DOHH2 (cell line): Measurements from ENCODE around the gene SCNN1B.

Experiments
- H3F3A ChIP-seq: fragments of 200-600 bp; sonication (generic), shearing (Covaris generic); 2 replicates; pipeline ENCODE4 v1.6.0; 2016; ENCODE audit warnings: antibody characterized with exemption, mild to moderate bottlenecking; ENCODE audit not compliant: control insufficient read depth, insufficient read depth
- H3K27ac ChIP-seq: fragments of 200-600 bp; sonication (generic); 2 replicates; pipeline ENCODE4 v1.5.1; 2014; ENCODE audit warnings: low read depth, mild to moderate bottlenecking, low read length, moderate library complexity
- H3K27me3 ChIP-seq: fragments of 200-600 bp; sonication (generic); 2 replicates; pipeline ENCODE4 v1.6.1; 2014; ENCODE audit warnings: mild to moderate bottlenecking, low read length, mixed read lengths; ENCODE audit not compliant: control insufficient read depth
- H3K36me3 ChIP-seq: fragments of 200-600 bp; sonication (generic); 2 replicates; pipeline ENCODE4 v1.6.1; 2014; ENCODE audit warnings: mild to moderate bottlenecking, low read length, moderate library complexity, mixed read lengths; ENCODE audit not compliant: control insufficient read depth
- H3K4me1 ChIP-seq: fragments of 200-600 bp; sonication (generic); 2 replicates; pipeline ENCODE4 v1.6.1; 2014; ENCODE audit warnings: mild to moderate bottlenecking, low read length, mixed read lengths; ENCODE audit not compliant: control insufficient read depth
- H3K4me2 ChIP-seq: fragments of 200-600 bp; sonication (generic); 2 replicates; pipeline ENCODE4 v1.6.0; 2014; ENCODE audit warnings: mild to moderate bottlenecking, low read length, moderate library complexity
- H3K4me3 ChIP-seq: fragments of 200-600 bp; sonication (generic); 2 replicates; pipeline ENCODE4 v1.5.1; 2014; ENCODE audit warnings: mild to moderate bottlenecking, low read length, mixed read lengths
- H3K79me2 ChIP-seq: fragments of 200-600 bp; sonication (generic); 2 replicates; pipeline ENCODE4 v1.6.1; 2014; ENCODE audit warnings: mild to moderate bottlenecking, low read length, mixed read lengths; ENCODE audit not compliant: control insufficient read depth
- H3K9me2 ChIP-seq: fragments of 200-600 bp; sonication (generic); replicated peaks from 2 replicates; pipeline ENCODE4 v1.6.1; 2014; ENCODE audit warnings: mild to moderate bottlenecking, low read length, mixed read lengths; ENCODE audit not compliant: control insufficient read depth
- H3K9me3 ChIP-seq: fragments of 200-600 bp; sonication (generic); 2 replicates; pipeline ENCODE4 v1.6.1; 2014; ENCODE audit warnings: antibody characterized with exemption, low read length, mixed read lengths; ENCODE audit not compliant: control insufficient read depth, insufficient read depth
- H4K20me1 ChIP-seq: fragments of 200-600 bp; sonication (generic); 2 replicates; pipeline ENCODE4 v1.6.0; 2014; ENCODE audit warnings: low read depth, mild to moderate bottlenecking, antibody characterized with exemption, low read length, moderate library complexity; ENCODE audit not compliant: control insufficient read depth, insufficient read depth
- CTCF ChIP-seq: fragments of 200-600 bp; sonication (generic); IDR thresholded peaks from one replicate; pipeline ENCODE4 v1.5.1; 2014; ENCODE audit warnings: antibody characterized with exemption, mild to moderate bottlenecking, low read depth, low read length; ENCODE audit not compliant: poor library complexity, severe bottlenecking
- EZH2phosphoT487 ChIP-seq: fragments of 200-600 bp; sonication (generic); IDR thresholded peaks from 2 replicates; pipeline ENCODE4 v1.6.1; 2017; ENCODE audit warnings: borderline replicate concordance, mild to moderate bottlenecking, antibody characterized with exemption, low read length, moderate library complexity, mixed read lengths

SCNN1B gene

DNA sequence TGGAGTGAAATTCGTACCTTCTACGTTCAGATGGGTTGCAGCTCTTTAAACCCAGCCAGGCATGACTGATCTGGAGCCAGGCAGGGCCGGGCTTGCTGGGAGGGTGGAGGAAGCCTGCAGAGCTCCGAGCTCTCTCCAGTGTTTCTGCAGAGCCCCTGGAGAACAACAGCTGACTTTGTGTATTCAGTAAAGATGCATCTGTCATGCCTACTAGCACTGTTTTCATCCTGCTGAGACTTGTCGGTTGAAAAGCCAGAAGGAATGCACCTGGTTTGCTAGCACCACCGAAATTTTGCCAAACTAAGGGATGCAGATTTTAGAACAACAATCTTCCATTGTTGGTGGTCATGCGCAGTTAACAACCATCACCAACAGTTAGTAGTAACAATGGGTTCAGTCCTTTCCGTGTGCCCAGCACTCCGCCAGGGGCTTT is 22.4 kb upstream of the SCNN1B start:
- Histone ChIP-seq H3K27ac (no peak overlapping the region), H3K79me2 (no peaks in the 10 kb centered on the region), H3K36me3 (no peaks in the 10 kb centered on the region), H3K4me1 (no peaks in the 10 kb centered on the region), H4K20me1 (no peaks in the 10 kb centered on the region), H3K4me3 (no peak overlapping the region), H3F3A (no peaks in the 10 kb centered on the region), H3K27me3 (peaks cover 8% of the 10 kb centered on the region), H3K9me2 (no peaks in the 10 kb centered on the region), H3K9me3 (no peaks in the 10 kb centered on the region), H3K4me2 (no peak overlapping the region)
- TF ChIP-seq EZH2phosphoT487 (no peak), CTCF (no peak)

DNA sequence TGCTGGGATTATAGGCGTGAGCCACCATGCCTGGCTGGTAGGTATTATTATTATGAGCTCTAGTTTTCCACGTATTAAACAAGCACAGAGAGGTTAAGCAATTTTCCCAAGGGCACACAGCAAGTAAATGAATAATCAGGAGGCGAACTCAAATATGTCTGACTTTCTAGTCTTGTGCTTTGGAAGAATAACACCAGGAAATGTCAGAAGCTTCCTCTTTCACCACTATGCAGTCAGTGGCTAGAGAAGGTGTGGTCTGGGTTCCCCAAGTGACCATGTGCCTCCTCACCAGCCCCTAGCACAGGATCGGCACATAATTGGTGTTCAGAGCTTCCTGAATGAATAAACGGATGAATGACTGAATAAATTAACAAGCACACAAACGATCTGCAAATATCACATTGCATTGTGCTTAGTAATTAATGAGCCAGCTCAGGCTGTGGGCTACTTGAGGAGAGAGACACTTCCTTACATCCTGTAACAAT is 21.6 kb upstream of the SCNN1B start:
- Histone ChIP-seq H3K79me2 (no peaks in the 10 kb centered on the region), H3K9me2 (no peaks in the 10 kb centered on the region), H3K9me3 (no peaks in the 10 kb centered on the region), H3K4me1 (no peaks in the 10 kb centered on the region), H3F3A (no peaks in the 10 kb centered on the region), H3K4me3 (no peak overlapping the region), H3K27me3 (peaks cover 8% of the 10 kb centered on the region; the same call in 1 of the 2 replicates), H4K20me1 (no peaks in the 10 kb centered on the region), H3K36me3 (no peaks in the 10 kb centered on the region), H3K27ac (no peak overlapping the region), H3K4me2 (no peak overlapping the region)
- TF ChIP-seq CTCF, result no peak
- TF ChIP-seq EZH2phosphoT487, result no peak

DNA sequence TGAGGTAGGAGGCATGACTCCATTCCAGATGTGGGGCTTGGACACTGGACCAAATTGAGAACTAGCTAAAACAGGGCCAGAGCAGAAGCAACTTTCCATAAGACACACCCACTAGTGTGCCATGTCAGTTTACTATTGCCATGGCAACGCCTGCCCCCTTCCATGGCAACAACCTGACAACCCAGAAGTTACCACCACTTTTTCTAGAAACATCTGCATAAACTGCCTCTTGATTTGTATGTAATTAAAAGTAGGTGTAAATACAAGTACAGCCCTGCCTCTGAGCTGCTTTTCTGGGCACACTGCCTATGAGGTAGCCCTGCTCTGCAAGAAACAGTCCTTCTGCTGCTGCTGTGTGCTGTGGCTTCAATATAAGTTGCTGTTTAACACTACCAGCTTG is 19.5 kb upstream of the SCNN1B start:
- TF ChIP-seq CTCF (no peak), EZH2phosphoT487 (no peak)

DNA sequence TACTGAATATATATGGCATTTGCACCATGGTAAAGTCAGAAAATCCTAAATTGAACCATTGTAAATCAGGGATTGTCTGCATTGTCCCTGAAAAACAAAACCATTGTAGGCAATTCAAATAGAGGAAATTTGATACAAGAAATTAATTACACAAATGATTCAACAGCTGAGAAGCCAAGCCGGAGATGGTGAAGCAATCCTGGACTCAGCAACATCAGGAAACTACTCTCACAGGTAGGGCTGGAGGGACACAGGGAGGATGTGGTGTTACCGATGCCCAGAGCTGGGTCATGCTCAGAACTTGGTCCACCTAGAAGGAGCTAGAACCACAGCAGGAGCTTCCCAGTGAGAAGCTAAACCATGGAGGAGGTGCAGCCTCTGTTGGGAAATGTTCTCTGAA is 18.5 kb upstream of the SCNN1B start:
- no peak overlapping the region for H3K4me3 ChIP-seq
- no peak for TF ChIP-seq CTCF
- TF ChIP-seq EZH2phosphoT487, result no peak
- H3K4me1 ChIP-seq, result peaks cover 24% of the 10 kb centered on the region

More for the DNA sequence above, 19.5 kb upstream of the SCNN1B start:
- Histone ChIP-seq H3K27me3 (peaks cover 11% of the 10 kb centered on the region), H3K4me3 (no peak overlapping the region), H4K20me1 (no peaks in the 10 kb centered on the region), H3F3A (no peaks in the 10 kb centered on the region), H3K27ac (no peak overlapping the region), H3K4me2 (no peak overlapping the region), H3K9me2 (no peaks in the 10 kb centered on the region), H3K9me3 (no peaks in the 10 kb centered on the region), H3K79me2 (no peaks in the 10 kb centered on the region), H3K36me3 (no peaks in the 10 kb centered on the region), H3K4me1 (peaks cover 14% of the 10 kb centered on the region)

More for the DNA sequence above, 18.5 kb upstream of the SCNN1B start:
- H4K20me1 ChIP-seq, result no peaks in the 10 kb centered on the region
- no peaks in the 10 kb centered on the region for H3K9me2 ChIP-seq
- H3K4me2 ChIP-seq, result no peak overlapping the region
- H3K27me3 ChIP-seq, result peaks cover 11% of the 10 kb centered on the region
- no peak overlapping the region for H3K27ac ChIP-seq
- no peaks in the 10 kb centered on the region for H3K9me3 ChIP-seq
- H3K79me2 ChIP-seq, result no peaks in the 10 kb centered on the region
- no peaks in the 10 kb centered on the region for H3K36me3 ChIP-seq
- H3F3A ChIP-seq, result no peaks in the 10 kb centered on the region
